Stimulated activated naive CD4-positive, alpha-beta T cell treated with Interleukin-2 at 50 U/mL for 16 hours (primary cell): ENCODE data around the gene ZNF385D.

Source experiments
- DNase-seq: peaks from one replicate; lab custom pipeline; 2025; lab: John Stamatoyannopoulos, UW

ZNF385D gene

GRCh38 chr3:21377071-21377769 is 373.8 kb downstream of the ZNF385D start:
- DNase-seq: no peak

DNA sequence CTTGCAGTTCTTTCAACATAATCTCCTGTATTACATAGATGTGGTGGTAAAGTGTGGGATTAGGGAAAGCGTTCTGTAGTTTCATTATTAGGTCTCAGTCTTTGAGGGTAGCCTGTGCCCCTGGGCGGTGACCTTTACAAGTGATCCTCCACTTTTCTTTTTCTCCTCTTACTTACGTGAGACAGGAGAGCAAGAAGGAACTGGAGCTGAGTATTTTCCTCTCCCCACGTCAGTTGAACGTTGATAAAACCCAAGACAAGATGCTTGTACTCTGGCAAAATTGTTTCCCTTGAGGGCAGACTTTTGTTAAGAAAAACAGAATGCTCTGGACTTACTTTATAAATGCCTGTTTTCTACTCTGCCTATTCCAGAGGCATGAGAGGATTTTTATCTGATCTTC is 378.7 kb downstream of the ZNF385D start:
- DNase-seq: no peak
